VCaP (cell line): ENCODE data around the gene GRIFIN.
"Not testable (repeated sequence)": the region's sequence is repeated elsewhere in the genome, so short reads cannot be mapped to it uniquely, and the experiment has no call there.

Experiments used
- H3K27ac ChIP-seq: fragments of 450-650 bp; 2 replicates; pipeline ENCODE4 v1.5.1; 2017
- TF ChIP-seq, protein P1 (sequence below): fragments of 450-650 bp; conservative IDR thresholded peaks from 2 replicates; pipeline ENCODE4 v1.5.1; 2017; ENCODE audit warnings: mild to moderate bottlenecking, moderate library complexity

Gene GRIFIN

DNA sequence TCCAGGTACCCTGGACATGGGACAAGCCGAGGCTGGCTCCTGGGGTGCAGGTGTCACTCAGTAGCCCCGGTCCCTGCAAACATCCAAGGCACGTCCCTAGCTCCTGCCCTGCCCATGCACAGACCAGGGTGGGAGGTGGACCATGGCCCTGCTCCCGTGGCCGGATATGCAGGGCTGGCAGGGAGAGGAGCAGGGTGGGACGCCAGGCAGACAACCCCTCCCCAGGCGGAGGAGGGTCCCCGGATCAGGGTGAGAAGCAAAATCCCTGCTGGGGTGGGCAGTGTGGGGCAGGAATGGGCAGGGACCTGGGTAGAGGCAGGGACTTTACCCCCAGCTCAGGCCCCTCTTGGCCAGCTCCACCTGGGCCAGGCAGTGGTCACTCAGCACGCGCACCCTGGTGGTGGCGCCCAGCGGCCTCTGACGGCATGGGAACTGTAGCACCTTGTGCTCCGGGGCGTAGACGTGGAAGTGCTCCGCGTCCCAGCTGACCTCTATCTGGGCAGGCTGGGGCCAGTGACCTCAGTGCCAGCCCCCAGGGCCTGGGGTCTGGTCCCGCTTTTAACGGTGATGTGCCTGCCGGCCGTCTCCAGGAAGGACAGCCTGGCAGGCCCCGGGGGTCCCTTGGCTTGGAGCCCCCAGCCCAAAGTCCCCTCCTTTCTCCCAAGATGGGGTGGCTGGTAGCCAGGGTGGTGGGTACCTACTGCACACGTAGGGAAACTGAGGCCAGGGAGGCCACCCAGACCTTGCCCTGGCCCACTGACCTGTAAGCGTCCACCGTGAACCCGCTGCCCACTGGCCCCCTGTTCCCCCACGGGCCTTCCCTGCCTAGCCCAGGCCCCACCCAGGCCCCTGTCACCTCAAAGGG, 1.2 kb downstream of the GRIFIN start:
- TF ChIP-seq, protein P1, sequence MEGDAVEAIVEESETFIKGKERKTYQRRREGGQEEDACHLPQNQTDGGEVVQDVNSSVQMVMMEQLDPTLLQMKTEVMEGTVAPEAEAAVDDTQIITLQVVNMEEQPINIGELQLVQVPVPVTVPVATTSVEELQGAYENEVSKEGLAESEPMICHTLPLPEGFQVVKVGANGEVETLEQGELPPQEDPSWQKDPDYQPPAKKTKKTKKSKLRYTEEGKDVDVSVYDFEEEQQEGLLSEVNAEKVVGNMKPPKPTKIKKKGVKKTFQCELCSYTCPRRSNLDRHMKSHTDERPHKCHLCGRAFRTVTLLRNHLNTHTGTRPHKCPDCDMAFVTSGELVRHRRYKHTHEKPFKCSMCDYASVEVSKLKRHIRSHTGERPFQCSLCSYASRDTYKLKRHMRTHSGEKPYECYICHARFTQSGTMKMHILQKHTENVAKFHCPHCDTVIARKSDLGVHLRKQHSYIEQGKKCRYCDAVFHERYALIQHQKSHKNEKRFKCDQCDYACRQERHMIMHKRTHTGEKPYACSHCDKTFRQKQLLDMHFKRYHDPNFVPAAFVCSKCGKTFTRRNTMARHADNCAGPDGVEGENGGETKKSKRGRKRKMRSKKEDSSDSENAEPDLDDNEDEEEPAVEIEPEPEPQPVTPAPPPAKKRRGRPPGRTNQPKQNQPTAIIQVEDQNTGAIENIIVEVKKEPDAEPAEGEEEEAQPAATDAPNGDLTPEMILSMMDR: no peak
- no peak overlapping the region for H3K27ac ChIP-seq

DNA sequence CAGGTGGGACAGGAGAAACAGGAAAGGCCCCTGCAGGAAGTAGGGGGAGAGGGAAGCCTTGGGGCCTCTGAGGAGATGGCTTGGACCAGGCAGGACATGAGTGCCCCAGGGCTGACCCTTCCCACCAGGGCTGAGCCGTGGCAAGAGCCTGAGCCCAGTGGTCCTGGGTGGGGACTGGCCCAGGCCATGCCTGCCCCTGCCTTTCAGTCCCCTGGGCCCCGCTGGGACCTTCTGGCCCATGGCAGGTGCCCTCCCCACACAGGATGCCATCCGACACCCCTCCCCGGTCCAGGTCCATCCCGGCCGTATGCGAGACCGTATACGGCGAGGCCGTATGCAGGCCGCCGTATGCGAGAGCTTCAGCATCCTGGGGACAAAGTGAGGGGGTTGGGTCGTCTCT, 2.0 kb downstream of the GRIFIN start:
- TF ChIP-seq, protein P1: no peak
- no peak overlapping the region for H3K27ac ChIP-seq

DNA sequence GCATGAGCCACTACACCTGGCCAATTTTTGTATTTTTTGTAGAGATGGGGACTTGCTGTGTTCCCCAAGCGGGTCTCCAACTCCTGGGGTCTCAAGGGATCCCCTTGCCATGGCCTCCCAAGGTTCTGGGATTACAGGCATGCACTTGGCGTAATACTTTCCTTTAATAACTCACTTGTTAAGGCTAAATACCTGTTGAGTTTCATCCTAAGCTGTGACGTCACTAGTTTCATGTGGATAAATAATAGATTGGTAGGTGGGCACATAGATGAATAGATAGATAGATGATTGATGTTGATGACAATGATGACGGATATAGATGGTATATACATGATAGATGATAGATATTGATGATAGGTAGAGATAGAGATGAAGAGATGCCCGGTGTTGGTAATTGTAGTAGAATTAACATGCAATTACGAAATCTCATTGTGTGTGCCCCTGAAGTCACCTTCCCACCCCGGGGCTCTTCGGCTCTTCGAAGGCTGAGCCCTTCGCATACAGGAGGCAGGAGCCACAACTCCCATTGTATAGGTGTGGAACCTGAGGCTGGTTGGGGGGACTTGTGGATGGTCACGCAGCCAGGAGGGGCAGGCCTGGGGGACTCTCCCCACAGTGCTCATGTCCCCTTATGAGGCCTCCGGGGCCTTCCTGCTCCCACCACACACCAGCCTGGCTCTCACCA, 2.6 kb downstream of the GRIFIN start:
- H3K27ac ChIP-seq: no peak overlapping the region
- TF ChIP-seq, protein P1: no peak

DNA sequence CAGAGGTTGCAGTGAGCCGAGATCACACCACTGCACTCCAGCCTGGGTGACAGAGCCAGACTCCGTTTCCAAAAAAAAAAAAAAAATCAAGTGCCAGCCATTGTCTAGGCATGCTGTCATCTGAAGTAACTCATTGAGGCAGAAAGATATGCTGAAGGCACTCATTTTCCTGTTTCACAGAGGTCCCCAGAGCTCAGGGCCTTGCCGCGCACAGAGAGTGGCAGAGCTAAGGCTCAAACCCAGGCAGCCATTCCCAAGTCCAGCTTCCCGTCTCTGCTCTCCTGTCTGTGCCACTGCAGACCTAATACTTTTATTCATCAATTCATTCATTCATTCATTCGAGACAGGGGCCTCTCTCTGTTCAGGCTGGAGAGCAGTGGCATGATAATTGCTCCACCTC, 3.5 kb downstream of the GRIFIN start:
- TF ChIP-seq, protein P1: no peak
- no peak overlapping the region for H3K27ac ChIP-seq

DNA sequence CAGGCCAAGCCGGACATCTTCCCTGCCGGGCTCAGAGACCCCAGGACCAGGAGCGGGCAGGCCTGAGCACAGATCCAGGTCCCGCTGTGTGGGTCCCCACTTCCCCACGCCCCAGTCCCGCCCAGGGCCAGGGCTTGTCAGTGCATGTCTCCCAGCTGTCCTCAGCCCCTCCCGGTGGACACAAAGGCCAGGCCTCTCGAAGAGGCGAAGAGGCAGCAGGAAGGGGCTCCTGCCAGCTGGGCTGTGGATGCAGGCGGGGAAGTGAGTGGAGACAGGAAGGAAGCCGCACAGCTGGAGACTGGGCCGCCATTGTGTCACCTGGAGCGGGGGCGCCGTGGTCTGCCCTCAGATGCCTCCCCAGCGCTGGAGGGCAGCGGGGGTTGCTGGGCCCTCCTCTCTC, 4.8 kb downstream of the GRIFIN start:
- TF ChIP-seq, protein P1: no peak
- H3K27ac ChIP-seq: no peak overlapping the region

DNA sequence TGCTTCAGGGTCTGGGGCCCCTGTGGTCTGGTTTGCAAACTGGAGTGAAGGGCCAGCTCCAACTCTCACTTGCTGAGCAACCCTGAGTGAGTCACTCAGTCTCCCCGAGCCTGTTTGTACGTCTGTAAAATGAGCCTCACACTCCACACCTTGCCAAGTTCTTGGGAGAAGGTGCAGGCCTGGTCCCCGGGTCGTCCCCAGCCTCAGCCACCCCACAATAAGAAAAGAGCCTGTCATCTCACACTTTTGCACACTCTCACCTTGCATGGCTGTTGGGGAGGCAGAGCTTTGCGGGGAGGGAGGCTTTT, 5.2 kb downstream of the GRIFIN start:
- H3K27ac ChIP-seq: no peak overlapping the region
- TF ChIP-seq, protein P1: no peak

DNA sequence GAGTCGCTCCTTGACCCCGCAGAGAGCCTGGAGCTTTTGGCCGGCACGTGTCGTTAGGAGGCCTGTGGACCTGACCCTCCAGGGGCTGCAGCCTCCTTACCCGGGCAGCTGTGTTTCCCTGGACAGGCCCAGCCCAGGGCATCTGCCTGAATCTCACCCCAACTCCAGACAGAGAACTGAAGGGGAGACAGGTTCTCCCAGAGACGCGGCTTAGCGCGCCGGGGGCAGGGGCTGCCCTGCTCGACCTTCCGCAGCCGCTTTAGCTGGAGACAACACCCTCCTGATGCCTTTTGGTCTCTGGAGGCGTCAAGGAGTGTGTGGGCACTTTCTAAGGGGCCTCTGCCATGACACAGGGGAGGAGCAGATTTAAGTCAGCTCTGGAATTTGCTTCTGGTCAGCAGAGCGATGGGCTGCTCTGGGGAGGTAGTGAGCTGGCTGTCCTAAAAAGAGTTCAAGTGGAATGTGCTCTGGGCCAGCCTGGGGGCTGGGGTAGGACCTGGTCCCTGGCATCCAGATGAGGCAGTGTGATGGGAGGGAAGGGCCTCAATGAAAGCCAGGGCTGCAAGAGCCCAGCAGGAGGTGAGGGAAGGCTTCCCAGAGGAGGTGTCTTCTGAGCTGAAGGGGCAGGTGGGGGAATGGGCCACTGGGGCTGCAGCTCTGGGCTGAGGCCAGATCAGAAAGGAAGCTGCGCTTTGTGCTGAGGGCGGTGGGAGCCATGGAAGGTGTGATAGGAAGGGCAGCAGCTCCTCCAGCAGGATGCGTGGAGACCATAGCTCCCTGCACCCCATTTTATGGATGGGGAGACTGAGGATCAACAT, 5.8 kb downstream of the GRIFIN start:
- TF ChIP-seq, protein P1: no peak
- no peak overlapping the region for H3K27ac ChIP-seq

DNA sequence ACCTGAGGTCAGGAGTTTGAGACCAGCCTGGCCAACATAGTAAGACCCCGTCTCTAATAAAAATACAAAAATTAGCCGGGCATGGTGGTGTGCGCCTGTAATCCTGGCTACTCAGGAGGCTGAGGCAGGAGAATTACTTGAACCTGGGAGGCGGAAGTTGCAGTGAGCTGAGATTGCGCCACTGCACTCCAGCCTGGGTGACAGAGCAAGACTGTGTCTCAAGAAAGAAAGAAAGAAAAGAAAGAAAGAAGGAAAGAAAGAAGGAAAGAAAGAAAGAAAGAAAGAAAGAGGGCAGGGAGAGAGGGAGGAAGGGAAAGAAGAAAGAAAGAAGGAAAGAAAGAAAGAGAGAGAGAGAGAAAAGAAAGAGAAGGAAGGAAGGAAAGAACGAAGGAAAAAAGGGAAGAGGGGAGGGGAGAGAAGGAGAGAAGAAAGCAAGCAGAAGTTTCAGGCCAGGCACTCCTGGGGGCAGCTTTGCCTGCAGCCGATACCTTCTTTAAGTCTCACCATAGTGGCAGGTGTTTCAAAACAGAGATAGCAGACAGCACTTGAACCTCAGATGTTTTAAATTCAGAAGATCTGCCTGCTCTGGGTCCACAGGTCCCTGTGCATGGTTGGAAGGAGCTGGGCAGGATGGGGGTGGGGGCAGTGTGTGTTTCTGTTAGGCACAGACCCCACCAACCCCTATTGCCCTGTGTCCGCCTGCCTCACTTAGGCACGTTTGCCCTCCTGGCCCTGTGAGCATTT, 6.6 kb downstream of the GRIFIN start:
- not testable (repeated sequence) for H3K27ac ChIP-seq
